ENCODE data around the gene RERG. TPM values are rescaled to one million over a fixed set of nuclear protein-coding genes. Genes with fewer than 3 reads are reported as not detected.
"Not testable (repeated sequence)": the region's sequence is repeated elsewhere in the genome, so short reads cannot be mapped to it uniquely, and the experiment has no call there.

RERG gene
- total RNA-seq, 1 donor from 2014 or later, result 4.7 TPM

GRCh38 chr12:15240898-15241297, 19.7 kb upstream of the RERG start:
- no peaks in the 10 kb centered on the region for H3K4me1 ChIP-seq (ENCODE audit: control insufficient read depth in 3 of 3, insufficient read depth in 3 of 3, low read length in 3 of 3)
- H3K4me3 ChIP-seq (ENCODE audit: low read length in 3 of 3), result no peak overlapping the region
- H3K36me3 ChIP-seq (ENCODE audit: control insufficient read depth in 3 of 3, insufficient read depth in 3 of 3, low read length in 3 of 3), result no peaks in the 10 kb centered on the region
- H3K27me3 ChIP-seq (ENCODE audit: control insufficient read depth in 3 of 3, insufficient read depth in 3 of 3, low read length in 3 of 3), result no peaks in the 10 kb centered on the region
- H3K27ac ChIP-seq (ENCODE audit: low read depth, low read length), result no peak overlapping the region
- no peaks in the 10 kb centered on the region for H3K9me3 ChIP-seq (ENCODE audit: control insufficient read depth in 3 of 3, low read length in 3 of 3)
- no peak overlapping the region for H3K9ac ChIP-seq (ENCODE audit: low read depth in 1 of 3, low read length in 3 of 3)

- Histone ChIP-seq H3K27ac (ENCODE audit: low read depth, low read length) (no peak overlapping the region), H3K27me3 (ENCODE audit: control insufficient read depth in 3 of 3, insufficient read depth in 3 of 3, low read length in 3 of 3) (no peaks in the 10 kb centered on the region), H3K4me1 (ENCODE audit: control insufficient read depth in 3 of 3, insufficient read depth in 3 of 3, low read length in 3 of 3) (no peaks in the 10 kb centered on the region), H3K4me3 (ENCODE audit: low read length in 3 of 3) (no peak overlapping the region), H3K36me3 (ENCODE audit: control insufficient read depth in 3 of 3, insufficient read depth in 3 of 3, low read length in 3 of 3) (no peaks in the 10 kb centered on the region), H3K9ac (ENCODE audit: low read depth in 1 of 3, low read length in 3 of 3) (no peak overlapping the region), H3K9me3 (ENCODE audit: control insufficient read depth in 3 of 3, low read length in 3 of 3) (no peaks in the 10 kb centered on the region)
Measured at GRCh38 chr12:15234508-15234907, 13.3 kb upstream of the RERG start.

GRCh38 chr12:15234011-15234410, 12.8 kb upstream of the RERG start:
- Histone ChIP-seq H3K27ac (ENCODE audit: low read depth, low read length) (no peak overlapping the region), H3K9me3 (ENCODE audit: control insufficient read depth in 3 of 3, low read length in 3 of 3) (no peaks in the 10 kb centered on the region), H3K36me3 (ENCODE audit: control insufficient read depth in 3 of 3, insufficient read depth in 3 of 3, low read length in 3 of 3) (no peaks in the 10 kb centered on the region), H3K9ac (ENCODE audit: low read depth in 1 of 3, low read length in 3 of 3) (no peak overlapping the region), H3K4me1 (ENCODE audit: control insufficient read depth in 3 of 3, insufficient read depth in 3 of 3, low read length in 3 of 3) (no peaks in the 10 kb centered on the region), H3K4me3 (ENCODE audit: low read length in 3 of 3) (no peak overlapping the region), H3K27me3 (ENCODE audit: control insufficient read depth in 3 of 3, insufficient read depth in 3 of 3, low read length in 3 of 3) (no peaks in the 10 kb centered on the region)

- Histone ChIP-seq H3K4me1 (ENCODE audit: control insufficient read depth in 3 of 3, insufficient read depth in 3 of 3, low read length in 3 of 3) (no peaks in the 10 kb centered on the region), H3K27ac (ENCODE audit: low read depth, low read length) (no peak overlapping the region), H3K9ac (ENCODE audit: low read depth in 1 of 3, low read length in 3 of 3) (no peak overlapping the region), H3K9me3 (ENCODE audit: control insufficient read depth in 3 of 3, low read length in 3 of 3) (no peaks in the 10 kb centered on the region), H3K4me3 (ENCODE audit: low read length in 3 of 3) (no peak overlapping the region), H3K27me3 (ENCODE audit: control insufficient read depth in 3 of 3, insufficient read depth in 3 of 3, low read length in 3 of 3) (no peaks in the 10 kb centered on the region), H3K36me3 (ENCODE audit: control insufficient read depth in 3 of 3, insufficient read depth in 3 of 3, low read length in 3 of 3) (no peaks in the 10 kb centered on the region)
Measured at GRCh38 chr12:15232959-15233358, 11.7 kb upstream of the RERG start.

GRCh38 chr12:15231493-15231892, 10.3 kb upstream of the RERG start:
- Histone ChIP-seq H3K9ac (ENCODE audit: low read depth in 1 of 3, low read length in 3 of 3) (no peak overlapping the region), H3K4me3 (ENCODE audit: low read length in 3 of 3) (no peak overlapping the region), H3K9me3 (ENCODE audit: control insufficient read depth in 3 of 3, low read length in 3 of 3) (no peaks in the 10 kb centered on the region), H3K27ac (ENCODE audit: low read depth, low read length) (no peak overlapping the region), H3K27me3 (ENCODE audit: control insufficient read depth in 3 of 3, insufficient read depth in 3 of 3, low read length in 3 of 3) (no peaks in the 10 kb centered on the region), H3K36me3 (ENCODE audit: control insufficient read depth in 3 of 3, insufficient read depth in 3 of 3, low read length in 3 of 3) (no peaks in the 10 kb centered on the region), H3K4me1 (ENCODE audit: control insufficient read depth in 3 of 3, insufficient read depth in 3 of 3, low read length in 3 of 3) (no peaks in the 10 kb centered on the region)

GRCh38 chr12:15230751-15231150, 9.5 kb upstream of the RERG start:
- no peaks in the 10 kb centered on the region for H3K9me3 ChIP-seq (ENCODE audit: control insufficient read depth in 3 of 3, low read length in 3 of 3)
- H3K4me1 ChIP-seq (ENCODE audit: control insufficient read depth in 3 of 3, insufficient read depth in 3 of 3, low read length in 3 of 3), result no peaks in the 10 kb centered on the region
- no peaks in the 10 kb centered on the region for H3K36me3 ChIP-seq (ENCODE audit: control insufficient read depth in 3 of 3, insufficient read depth in 3 of 3, low read length in 3 of 3)
- no peak overlapping the region for H3K27ac ChIP-seq (ENCODE audit: low read depth, low read length)
- H3K9ac ChIP-seq (ENCODE audit: low read depth in 1 of 3, low read length in 3 of 3), result no peak overlapping the region
- H3K4me3 ChIP-seq (ENCODE audit: low read length in 3 of 3), result no peak overlapping the region
- no peaks in the 10 kb centered on the region for H3K27me3 ChIP-seq (ENCODE audit: control insufficient read depth in 3 of 3, insufficient read depth in 3 of 3, low read length in 3 of 3)

GRCh38 chr12:15230137-15230536, 8.9 kb upstream of the RERG start:
- Histone ChIP-seq H3K27ac (ENCODE audit: low read depth, low read length) (no peak overlapping the region), H3K9me3 (ENCODE audit: control insufficient read depth in 3 of 3, low read length in 3 of 3) (no peaks in the 10 kb centered on the region), H3K4me1 (ENCODE audit: control insufficient read depth in 3 of 3, insufficient read depth in 3 of 3, low read length in 3 of 3) (no peaks in the 10 kb centered on the region), H3K4me3 (ENCODE audit: low read length in 3 of 3) (no peak overlapping the region), H3K27me3 (ENCODE audit: control insufficient read depth in 3 of 3, insufficient read depth in 3 of 3, low read length in 3 of 3) (no peaks in the 10 kb centered on the region), H3K9ac (ENCODE audit: low read depth in 1 of 3, low read length in 3 of 3) (no peak overlapping the region), H3K36me3 (ENCODE audit: control insufficient read depth in 3 of 3, insufficient read depth in 3 of 3, low read length in 3 of 3) (no peaks in the 10 kb centered on the region)

- no peak overlapping the region for H3K4me3 ChIP-seq (ENCODE audit: low read length in 3 of 3)
- no peaks in the 10 kb centered on the region for H3K36me3 ChIP-seq (ENCODE audit: control insufficient read depth in 3 of 3, insufficient read depth in 3 of 3, low read length in 3 of 3)
- H3K9ac ChIP-seq (ENCODE audit: low read depth in 1 of 3, low read length in 3 of 3), result no peak overlapping the region
- peaks cover 0 to 4% (median 0%) of the 10 kb centered on the region in 3 donors for H3K27me3 ChIP-seq (ENCODE audit: control insufficient read depth in 3 of 3, insufficient read depth in 3 of 3, low read length in 3 of 3)
- no peaks in the 10 kb centered on the region for H3K9me3 ChIP-seq (ENCODE audit: control insufficient read depth in 3 of 3, low read length in 3 of 3)
- H3K4me1 ChIP-seq (ENCODE audit: control insufficient read depth in 3 of 3, insufficient read depth in 3 of 3, low read length in 3 of 3), result no peaks in the 10 kb centered on the region
- H3K27ac ChIP-seq (ENCODE audit: low read depth, low read length), result no peak overlapping the region
Measured at GRCh38 chr12:15227004-15227679, 5.9 kb upstream of the RERG start.

GRCh38 chr12:15225863-15226218, 4.6 kb upstream of the RERG start:
- H3K4me3 ChIP-seq (ENCODE audit: low read length in 3 of 3); H3K9ac ChIP-seq (ENCODE audit: low read depth in 1 of 3, low read length in 3 of 3); H3K27ac ChIP-seq (ENCODE audit: low read depth, low read length); H3K36me3 ChIP-seq (ENCODE audit: control insufficient read depth in 3 of 3, insufficient read depth in 3 of 3, low read length in 3 of 3); H3K9me3 ChIP-seq (ENCODE audit: control insufficient read depth in 3 of 3, low read length in 3 of 3); H3K4me1 ChIP-seq (ENCODE audit: control insufficient read depth in 3 of 3, insufficient read depth in 3 of 3, low read length in 3 of 3); H3K27me3 ChIP-seq (ENCODE audit: control insufficient read depth in 3 of 3, insufficient read depth in 3 of 3, low read length in 3 of 3): not testable (repeated sequence)

GRCh38 chr12:15225136-15225862, 4.1 kb upstream of the RERG start:
- no peaks in the 10 kb centered on the region for H3K9me3 ChIP-seq (ENCODE audit: control insufficient read depth in 3 of 3, low read length in 3 of 3)
- no peaks in the 10 kb centered on the region for H3K36me3 ChIP-seq (ENCODE audit: control insufficient read depth in 3 of 3, insufficient read depth in 3 of 3, low read length in 3 of 3)
- no peak overlapping the region for H3K9ac ChIP-seq (ENCODE audit: low read depth in 1 of 3, low read length in 3 of 3)
- no peak overlapping the region for H3K4me3 ChIP-seq (ENCODE audit: low read length in 3 of 3)
- H3K4me1 ChIP-seq (ENCODE audit: control insufficient read depth in 3 of 3, insufficient read depth in 3 of 3, low read length in 3 of 3), result peaks cover 3 to 8% (median 5%) of the 10 kb centered on the region in 3 donors
- H3K27ac ChIP-seq (ENCODE audit: low read depth, low read length), result no peak overlapping the region
- H3K27me3 ChIP-seq (ENCODE audit: control insufficient read depth in 3 of 3, insufficient read depth in 3 of 3, low read length in 3 of 3), result peaks cover 0 to 4% (median 0%) of the 10 kb centered on the region in 3 donors
